Measurements from ENCODE around the gene ZNF488. TPM values are rescaled to one million over a fixed set of nuclear protein-coding genes. Genes with fewer than 3 reads are reported as not detected.

Gene ZNF488
- total and polyA plus RNA-seq, 9 donors = 0.15 to 0.57 (median 0.25) TPM

DNA sequence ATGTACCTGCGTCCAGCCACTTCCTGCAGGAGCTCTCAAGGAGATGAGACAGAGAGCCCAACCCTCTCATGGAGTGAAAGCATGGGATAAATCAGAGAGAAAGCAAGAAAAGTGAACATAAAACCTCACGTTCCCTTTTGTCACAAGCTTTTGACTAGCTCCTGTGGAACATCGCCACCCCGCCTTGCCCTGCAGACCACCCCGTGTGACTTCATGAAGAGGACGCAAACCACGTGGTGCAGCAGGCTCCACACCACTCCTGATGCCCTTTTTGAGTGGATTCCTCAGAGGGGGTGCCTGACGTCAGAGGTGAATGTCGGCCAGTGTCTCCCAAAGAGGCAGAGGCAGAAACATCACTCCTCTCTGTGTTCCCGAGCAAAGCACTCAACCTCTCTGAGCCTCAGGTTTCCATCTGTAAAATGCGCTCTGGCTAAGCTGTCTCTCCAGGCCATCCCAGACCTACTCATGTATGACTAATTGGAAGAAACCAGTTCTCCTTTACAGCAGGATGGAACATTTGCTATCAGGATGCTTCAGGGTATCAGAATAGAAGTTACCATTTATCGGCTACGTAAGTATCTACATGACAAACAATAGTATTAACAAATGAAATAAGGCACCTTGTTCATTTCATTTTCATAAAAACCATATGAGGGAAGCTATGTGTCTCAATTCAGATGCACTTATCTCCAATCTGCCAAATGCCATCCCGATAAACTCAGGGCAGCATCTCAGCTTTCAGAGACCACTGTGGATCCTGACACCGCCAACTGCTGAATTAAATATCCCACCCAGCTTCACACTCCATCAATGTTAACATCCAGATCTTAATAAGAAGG, 5.3 kb downstream of the ZNF488 start:
- intact Hi-C loops (cut with DNase I) = no loop called here
- TF ChIP-seq CTCF (IDR thresholded peaks at IDR 0.05) (no peak), EP300 (IDR thresholded peaks at IDR 0.05) (no peak), POLR2A (IDR thresholded peaks at IDR 0.05) (no peak)
- 83 to 85% (median 84%) methylated on average over 13 to 15 of the region's 15 CpGs for WGBS, 3 donors
- Histone ChIP-seq H3K36me3 (no peaks in the 10 kb centered on the region), H3K9me3 (no peaks in the 10 kb centered on the region), H3K27ac (no peak overlapping the region), H3K27me3 (no peaks in the 10 kb centered on the region), H3K4me3 (no peak overlapping the region), H3K4me1 (ENCODE audit: insufficient read depth) (no peaks in the 10 kb centered on the region)
- DNase-seq = peak in 1 of 5 donors; percentile 0

GRCh38 chr10:47378183-47378510, 5.9 kb downstream of the ZNF488 start:
- H3K4me3 ChIP-seq = no peak overlapping the region
- H3K27ac ChIP-seq = no peak overlapping the region
- H3K36me3 ChIP-seq = no peaks in the 10 kb centered on the region
- TF ChIP-seq CTCF (IDR thresholded peaks at IDR 0.05) = no peak
- no peak for TF ChIP-seq EP300 (IDR thresholded peaks at IDR 0.05)
- no peak for TF ChIP-seq POLR2A (IDR thresholded peaks at IDR 0.05)
- no peaks in the 10 kb centered on the region for H3K4me1 ChIP-seq (ENCODE audit: insufficient read depth)
- H3K9me3 ChIP-seq = no peaks in the 10 kb centered on the region
- 88 to 97% (median 91%) methylated on average over 4 of the region's 4 CpGs for WGBS, 3 donors
- DNase-seq = peak in 1 of 5 donors; percentile 1
- intact Hi-C loops (cut with DNase I) = no loop called here
- H3K27me3 ChIP-seq = no peaks in the 10 kb centered on the region

DNA sequence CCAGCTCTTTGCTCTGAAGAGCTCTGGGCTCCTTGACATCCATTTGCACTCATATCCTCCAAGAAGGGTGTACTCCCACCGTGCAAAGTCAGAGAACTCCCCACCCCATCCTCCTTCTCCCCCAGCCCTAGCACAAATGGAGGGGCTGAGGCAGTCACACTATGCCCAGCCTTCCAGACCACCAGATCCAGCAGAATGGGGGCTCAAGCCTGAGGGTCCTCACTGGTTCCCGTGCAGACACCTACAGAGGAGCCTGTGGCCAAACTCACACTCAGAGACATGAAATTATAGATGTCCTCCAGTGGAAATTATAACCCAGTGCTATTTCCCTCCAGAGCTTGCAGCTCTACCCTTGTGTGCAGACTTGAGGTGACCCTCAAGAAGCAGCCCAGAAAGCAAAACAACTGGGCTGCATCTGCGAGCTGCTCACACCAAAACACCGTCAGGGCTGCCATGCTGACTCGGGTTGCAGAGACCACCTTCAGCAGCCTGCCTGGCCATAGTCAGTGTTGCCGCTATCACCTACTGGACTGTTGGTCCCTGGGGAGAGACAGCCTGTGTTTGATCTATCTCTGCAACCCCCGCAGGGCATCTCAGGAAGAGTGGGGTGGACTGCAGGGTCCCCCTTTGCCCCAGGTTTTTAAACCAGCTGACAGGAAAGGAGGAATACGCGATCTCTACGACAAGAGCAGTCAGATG, 7.4 kb downstream of the ZNF488 start:
- intact Hi-C loops (cut with DNase I) = no loop called here
- Histone ChIP-seq H3K4me3 (no peak overlapping the region), H3K27me3 (no peaks in the 10 kb centered on the region), H3K27ac (no peak overlapping the region), H3K36me3 (no peaks in the 10 kb centered on the region), H3K9me3 (no peaks in the 10 kb centered on the region), H3K4me1 (ENCODE audit: insufficient read depth) (no peaks in the 10 kb centered on the region)
- TF ChIP-seq POLR2A (IDR thresholded peaks at IDR 0.05) (no peak), EP300 (IDR thresholded peaks at IDR 0.05) (no peak), CTCF (IDR thresholded peaks at IDR 0.05) (no peak)
- DNase-seq = peak in 1 of 5 donors; percentile 4
- 75 to 85% (median 85%) methylated on average over 10 of the region's 10 CpGs for WGBS, 3 donors

GRCh38 chr10:47374611-47375536, 9.2 kb downstream of the ZNF488 start:
- no peak overlapping the region for H3K4me3 ChIP-seq
- H3K4me1 ChIP-seq (ENCODE audit: insufficient read depth) = no peaks in the 10 kb centered on the region
- TF ChIP-seq CTCF (IDR thresholded peaks at IDR 0.05) (no peak), EP300 (IDR thresholded peaks at IDR 0.05) (no peak), POLR2A (IDR thresholded peaks at IDR 0.05) (no peak)
- intact Hi-C loops (cut with DNase I) = no loop called here
- no peaks in the 10 kb centered on the region for H3K27me3 ChIP-seq
- WGBS, 3 donors = 15 to 21% (median 19%) methylated on average over 12 of the region's 12 CpGs
- DNase-seq = peak in 1 of 5 donors; percentile 8
- H3K36me3 ChIP-seq = no peaks in the 10 kb centered on the region
- no peak overlapping the region for H3K27ac ChIP-seq
- H3K9me3 ChIP-seq = no peaks in the 10 kb centered on the region

Measured in ovary (tissue), 9 donors.